Rectal smooth muscle tissue (tissue), 1 donor: ENCODE measurements around the gene ZNF865.
"Not testable (repeated sequence)": the region's sequence is repeated elsewhere in the genome, so short reads cannot be mapped to it uniquely, and the experiment has no call there.

Source experiments
- H3K27ac ChIP-seq: one replicate; pipeline ENCODE4 v1.7.0; 2013; ENCODE audit warnings: low read depth, low read length, inconsistent platforms
- H3K27me3 ChIP-seq: one replicate; pipeline ENCODE4 v1.7.0; 2013; ENCODE audit warnings: low read length; ENCODE audit not compliant: control insufficient read depth, insufficient read depth
- H3K36me3 ChIP-seq: one replicate; pipeline ENCODE4 v1.7.0; 2013; ENCODE audit warnings: low read length; ENCODE audit not compliant: control insufficient read depth, insufficient read depth
- H3K4me1 ChIP-seq: one replicate; pipeline ENCODE4 v1.7.0; 2013; ENCODE audit warnings: low read length; ENCODE audit not compliant: control insufficient read depth, insufficient read depth
- H3K4me3 ChIP-seq: one replicate; pipeline ENCODE4 v1.7.0; 2013; ENCODE audit warnings: low read length
- H3K9ac ChIP-seq: one replicate; pipeline ENCODE4 v1.7.0; 2013; ENCODE audit warnings: low read length

The ZNF865 gene

GRCh38 chr19:55605637-55606470 is at the start of gene ZNF865:
Gene ZNF865 (plus strand): TSS chr19:55605647. CDS start chr19:55613619, 7,972 bp downstream.
- Histone ChIP-seq H3K27ac (peak within 1 kb of the TSS; percentile 94), H3K4me1 (peaks cover 17% of the 10 kb centered on the region), H3K27me3 (peaks cover 2% of the 10 kb centered on the region), H3K4me3 (peak within 1 kb of the TSS; percentile 97), H3K36me3 (peaks cover 4% of the 10 kb centered on the region), H3K9ac (peak within 1 kb of the TSS; percentile 91)

- Histone ChIP-seq H3K27me3 (peaks cover 3% of the 10 kb centered on the region), H3K4me3 (no peak overlapping the region), H3K36me3 (no peaks in the 10 kb centered on the region), H3K9ac (no peak overlapping the region), H3K27ac (no peak overlapping the region), H3K4me1 (no peaks in the 10 kb centered on the region)
These were observed 45.8 kb upstream of the ZNF865 start for GRCh38 chr19:55559684-55560083.

GRCh38 chr19:55563261-55563690 is 42.2 kb upstream of the ZNF865 start:
- no peak overlapping the region for H3K4me3 ChIP-seq
- H3K27me3 ChIP-seq, result peaks cover 6% of the 10 kb centered on the region
- H3K36me3 ChIP-seq, result no peaks in the 10 kb centered on the region
- no peak overlapping the region for H3K27ac ChIP-seq
- H3K4me1 ChIP-seq, result no peaks in the 10 kb centered on the region
- no peak overlapping the region for H3K9ac ChIP-seq

GRCh38 chr19:55566823-55567222 is 38.6 kb upstream of the ZNF865 start:
- Histone ChIP-seq H3K27ac (no peak overlapping the region), H3K4me1 (no peaks in the 10 kb centered on the region), H3K9ac (no peak overlapping the region), H3K4me3 (no peak overlapping the region), H3K36me3 (no peaks in the 10 kb centered on the region), H3K27me3 (peaks cover 3% of the 10 kb centered on the region)

- Histone ChIP-seq H3K4me3 (no peak overlapping the region), H3K9ac (no peak overlapping the region), H3K27ac (no peak overlapping the region)
These were observed 37.6 kb upstream of the ZNF865 start for GRCh38 chr19:55567708-55568328.

GRCh38 chr19:55569477-55569876 is 36.0 kb upstream of the ZNF865 start:
- not testable (repeated sequence) for H3K36me3 ChIP-seq, H3K4me1 ChIP-seq, H3K4me3 ChIP-seq, H3K27me3 ChIP-seq, H3K27ac ChIP-seq, H3K9ac ChIP-seq

More at GRCh38 chr19:55567708-55568328, 37.6 kb upstream of the ZNF865 start:
- H3K4me1 ChIP-seq, result no peaks in the 10 kb centered on the region
- peaks cover 3% of the 10 kb centered on the region for H3K27me3 ChIP-seq
- H3K36me3 ChIP-seq, result no peaks in the 10 kb centered on the region

- not testable (repeated sequence) for H3K27me3 ChIP-seq, H3K4me1 ChIP-seq, H3K36me3 ChIP-seq, H3K27ac ChIP-seq, H3K9ac ChIP-seq, H3K4me3 ChIP-seq
These were observed 31.5 kb upstream of the ZNF865 start for GRCh38 chr19:55573929-55574328.

GRCh38 chr19:55576746-55577145 is 28.7 kb upstream of the ZNF865 start:
- Histone ChIP-seq H3K27ac (no peak overlapping the region), H3K4me1 (no peaks in the 10 kb centered on the region), H3K27me3 (no peaks in the 10 kb centered on the region)

GRCh38 chr19:55578031-55578760 is 27.3 kb upstream of the ZNF865 start:
- Histone ChIP-seq H3K27ac (no peak overlapping the region), H3K4me1 (no peaks in the 10 kb centered on the region), H3K36me3 (no peaks in the 10 kb centered on the region), H3K4me3 (no peak overlapping the region), H3K9ac (no peak overlapping the region), H3K27me3 (no peaks in the 10 kb centered on the region)

More at GRCh38 chr19:55576746-55577145, 28.7 kb upstream of the ZNF865 start:
- Histone ChIP-seq H3K9ac (no peak overlapping the region), H3K36me3 (no peaks in the 10 kb centered on the region), H3K4me3 (no peak overlapping the region)

GRCh38 chr19:55578761-55579747 is 26.4 kb upstream of the ZNF865 start:
- Histone ChIP-seq H3K27me3 (no peaks in the 10 kb centered on the region), H3K4me1 (no peaks in the 10 kb centered on the region), H3K27ac (no peak overlapping the region), H3K4me3 (peak overlapping the region; percentile 88), H3K9ac (no peak overlapping the region), H3K36me3 (no peaks in the 10 kb centered on the region)

GRCh38 chr19:55579766-55580621 is 25.5 kb upstream of the ZNF865 start:
- Histone ChIP-seq H3K27ac (peak overlapping the region; percentile 89), H3K27me3 (no peaks in the 10 kb centered on the region), H3K4me3 (peak overlapping the region; percentile 88), H3K4me1 (no peaks in the 10 kb centered on the region), H3K36me3 (no peaks in the 10 kb centered on the region), H3K9ac (peak overlapping the region; percentile 56)
